SU-DHL-6 (cell line): ENCODE results near the gene TMIE.

Experiments
- EZH2phosphoT487 ChIP-seq: fragments of 200-600 bp; sonication (generic), shearing (Covaris generic); conservative IDR thresholded peaks from 2 replicates; pipeline ENCODE4 v1.6.1; 2018; ENCODE audit warnings: mild to moderate bottlenecking, antibody characterized with exemption, low read length, moderate library complexity, mixed read lengths
- TF ChIP-seq, protein P1 (sequence below): fragments of 200-600 bp; sonication (generic); IDR thresholded peaks from one replicate; pipeline ENCODE4 v1.5.1; 2017; ENCODE audit warnings: antibody characterized with exemption, mild to moderate bottlenecking, low read length, moderate library complexity; ENCODE audit not compliant: insufficient read depth, poor library complexity, severe bottlenecking

DNA sequence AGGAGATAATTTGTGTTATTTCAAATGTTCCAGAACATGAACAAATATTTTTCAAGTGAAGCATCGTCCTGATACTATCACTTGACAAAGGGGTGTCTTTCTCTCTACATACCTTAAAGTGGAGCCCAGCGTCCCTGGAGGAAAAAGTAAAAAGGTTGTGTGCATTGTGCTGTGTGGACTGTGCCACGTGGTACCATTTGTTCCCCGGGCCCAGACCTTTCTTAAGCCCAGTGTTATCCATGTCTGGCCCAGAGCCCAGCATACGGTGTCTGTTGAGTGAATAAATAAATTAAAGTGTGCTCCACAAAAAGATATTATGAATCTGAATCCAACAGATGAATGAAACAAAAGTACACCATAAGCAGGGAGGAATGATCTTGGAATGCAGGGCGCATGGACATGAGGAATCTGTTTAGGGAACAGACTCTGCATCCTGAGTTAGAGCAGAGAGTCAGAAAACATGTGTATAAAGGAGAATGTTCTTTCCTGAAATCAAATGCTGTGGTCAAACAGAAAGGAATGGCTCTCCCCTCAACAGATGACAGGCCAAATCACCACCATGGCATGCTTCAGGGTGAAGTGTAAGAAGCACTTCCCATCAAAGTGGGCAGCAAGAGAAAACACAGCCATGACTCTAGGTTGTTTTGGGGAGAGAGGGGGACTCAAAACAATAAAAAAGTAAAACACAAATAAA, 24.6 kb downstream of the TMIE start:
- TF ChIP-seq EZH2phosphoT487, result no peak
- TF ChIP-seq, protein P1, sequence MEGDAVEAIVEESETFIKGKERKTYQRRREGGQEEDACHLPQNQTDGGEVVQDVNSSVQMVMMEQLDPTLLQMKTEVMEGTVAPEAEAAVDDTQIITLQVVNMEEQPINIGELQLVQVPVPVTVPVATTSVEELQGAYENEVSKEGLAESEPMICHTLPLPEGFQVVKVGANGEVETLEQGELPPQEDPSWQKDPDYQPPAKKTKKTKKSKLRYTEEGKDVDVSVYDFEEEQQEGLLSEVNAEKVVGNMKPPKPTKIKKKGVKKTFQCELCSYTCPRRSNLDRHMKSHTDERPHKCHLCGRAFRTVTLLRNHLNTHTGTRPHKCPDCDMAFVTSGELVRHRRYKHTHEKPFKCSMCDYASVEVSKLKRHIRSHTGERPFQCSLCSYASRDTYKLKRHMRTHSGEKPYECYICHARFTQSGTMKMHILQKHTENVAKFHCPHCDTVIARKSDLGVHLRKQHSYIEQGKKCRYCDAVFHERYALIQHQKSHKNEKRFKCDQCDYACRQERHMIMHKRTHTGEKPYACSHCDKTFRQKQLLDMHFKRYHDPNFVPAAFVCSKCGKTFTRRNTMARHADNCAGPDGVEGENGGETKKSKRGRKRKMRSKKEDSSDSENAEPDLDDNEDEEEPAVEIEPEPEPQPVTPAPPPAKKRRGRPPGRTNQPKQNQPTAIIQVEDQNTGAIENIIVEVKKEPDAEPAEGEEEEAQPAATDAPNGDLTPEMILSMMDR, result no peak
